CD14-positive monocyte (primary cell): Measurements from ENCODE around the gene IFRD1. TPM values are rescaled to one million over a fixed set of nuclear protein-coding genes. Genes with fewer than 3 reads are reported as not detected.
"Not testable (repeated sequence)": the region's sequence is repeated elsewhere in the genome, so short reads cannot be mapped to it uniquely, and the experiment has no call there.

Experiments
- DNase-seq, 3 donors: peaks; one replicate each; pipeline ENCODE4 v3.0.0-alpha.2; 2011 to 2022
- H2AFZ ChIP-seq: 2 replicates; pipeline ENCODE4 v1.6.0; 2012; ENCODE audit warnings: mild to moderate bottlenecking, low read depth, low read length, inconsistent platforms; ENCODE audit not compliant: insufficient read depth, poor library complexity, severe bottlenecking
- H3K27ac ChIP-seq, 2 donors: 1 replicate in 1 of 2; 2 replicates in 1 of 2; pipeline ENCODE4 v1.5.1; 2012 to 2013; ENCODE audit warnings: low read length in 2 of 2, control low read depth in 1 of 2, inconsistent platforms in 1 of 2, low read depth in 1 of 2, mild to moderate bottlenecking in 1 of 2
- H3K27me3 ChIP-seq, 2 donors: one replicate each; pipeline versions ENCODE4 v1.6.0 to v1.6.1; 2011 to 2013; ENCODE audit warnings: low read length in 2 of 2; ENCODE audit not compliant: control insufficient read depth in 2 of 2, insufficient read depth in 2 of 2
- H3K36me3 ChIP-seq, 2 donors: replicated peaks in 1 of 2; 1 replicate in 1 of 2; 2 replicates in 1 of 2; pipeline versions ENCODE4 v1.5.1 to v1.6.1; 2012 to 2013; ENCODE audit warnings: low read length in 2 of 2, control low read depth in 1 of 2, inconsistent platforms in 1 of 2, mild to moderate bottlenecking in 1 of 2; ENCODE audit not compliant: insufficient read depth in 2 of 2, control insufficient read depth in 1 of 2
- H3K4me1 ChIP-seq, 2 donors: 1 replicate in 1 of 2; 2 replicates in 1 of 2; pipeline versions ENCODE4 v1.5.1 to v1.6.1; 2012 to 2013; ENCODE audit warnings: low read length in 2 of 2, control low read depth in 1 of 2, inconsistent platforms in 1 of 2, mild to moderate bottlenecking in 1 of 2, moderate library complexity in 1 of 2; ENCODE audit not compliant: insufficient read depth in 2 of 2, control insufficient read depth in 1 of 2
- H3K4me2 ChIP-seq: replicated peaks from 2 replicates; pipeline ENCODE3; 2012; ENCODE audit warnings: low read length, moderate library complexity, mild to moderate bottlenecking; ENCODE audit not compliant: poor library complexity, severe bottlenecking; ENCODE audit errors: extremely low read depth
- H3K4me3 ChIP-seq, 3 experiments: fragments of 200-600 bp in 1 of 3; sonication (generic) in 1 of 3; replicated peaks in 1 of 3; 1 replicate in 2 of 3; 2 replicates in 1 of 3; pipeline ENCODE4 v1.5.1; 2011 to 2013; ENCODE audit warnings: low read length in 3 of 3, mild to moderate bottlenecking in 3 of 3, control low read depth in 2 of 3, low read depth in 2 of 3, inconsistent platforms in 1 of 3, moderate library complexity in 1 of 3
- H3K79me2 ChIP-seq: 2 replicates; pipeline ENCODE4 v1.6.0; 2012; ENCODE audit warnings: mild to moderate bottlenecking, control low read depth, inconsistent platforms, low read length, moderate library complexity; ENCODE audit not compliant: insufficient read depth
- H3K9ac ChIP-seq: 2 replicates; pipeline ENCODE4 v1.6.0; 2017; ENCODE audit warnings: low read length, mild to moderate bottlenecking; ENCODE audit not compliant: insufficient read depth, poor library complexity, severe bottlenecking
- H3K9me3 ChIP-seq, 2 donors: replicated peaks in 1 of 2; 1 replicate in 1 of 2; 2 replicates in 1 of 2; pipeline versions ENCODE4 v1.5.1 to v1.6.1; 2012 to 2013; ENCODE audit warnings: low read length in 2 of 2, control low read depth in 1 of 2; ENCODE audit not compliant: control insufficient read depth in 1 of 2, insufficient read depth in 1 of 2
- H4K20me1 ChIP-seq: 2 replicates; pipeline ENCODE4 v1.6.0; 2012; ENCODE audit warnings: mild to moderate bottlenecking, low read length, control low read depth, moderate library complexity; ENCODE audit not compliant: insufficient read depth
- H3K27ac Mint-ChIP-seq, 7 donors: one replicate each; pipeline ENCODE4 v1.8.0; 2020; ENCODE audit warnings: mild to moderate bottlenecking in 7 of 7, mixed read lengths in 7 of 7, moderate library complexity in 6 of 7, inconsistent platforms in 2 of 7
- H3K27me3 Mint-ChIP-seq, 3 donors: one replicate each; pipeline ENCODE4 v1.8.0; 2021 to 2022; ENCODE audit warnings: low read depth in 3 of 3, mild to moderate bottlenecking in 3 of 3, mixed read lengths in 3 of 3, moderate library complexity in 3 of 3, inconsistent platforms in 1 of 3
- H3K36me3 Mint-ChIP-seq, 2 donors: one replicate each; pipeline ENCODE4 v1.8.0; 2020; ENCODE audit warnings: mixed read lengths in 2 of 2, inconsistent platforms in 1 of 2, mild to moderate bottlenecking in 1 of 2
- H3K4me1 Mint-ChIP-seq: one replicate; pipeline ENCODE4 v1.8.0; 2020; ENCODE audit warnings: mild to moderate bottlenecking, mixed read lengths
- H3K4me3 Mint-ChIP-seq, 2 donors: one replicate each; pipeline ENCODE4 v1.8.0; 2020; ENCODE audit warnings: mild to moderate bottlenecking in 2 of 2, mixed read lengths in 2 of 2, moderate library complexity in 1 of 2
- H3K9me3 Mint-ChIP-seq, 7 donors: one replicate each; pipeline ENCODE4 v1.8.0; 2020 to 2022; ENCODE audit warnings: mixed read lengths in 7 of 7, mild to moderate bottlenecking in 6 of 7, moderate library complexity in 6 of 7, inconsistent platforms in 2 of 7
- WGBS: methylation state at CpG from one replicate; pipeline ENCODE4 v1.1.5; 2013; ENCODE audit warnings: missing lambda C conversion rate; ENCODE audit not compliant: insufficient coverage; 5-methylcytosine and 5-hydroxymethylcytosine counted together
- intact Hi-C, 2 donors: fragments of 100-400 bp; cut with micrococcal nuclease; formaldehyde crosslinking; loops; one replicate each; pipeline versions ENCODE4 v1.15.0 to v1.15.1; 2023
- polyA plus RNA-seq, 3 donors: library from polyadenylated mRNA; depleted of rRNA in 1 of 3; unstranded in 2 of 3; stranded (reverse) in 1 of 3; fragments of 300-500 nt in 2 of 3; fragments of >200 nt in 1 of 3; fragmentation: Illumina TruSeq in 2 of 3; gene quantifications; 1 replicate in 2 of 3; 2 replicates in 1 of 3; pipeline ENCODE4 v1.2.3, GENCODE V29; 2012 to 2021
- TF ChIP-seq, protein P1 (sequence below): fragments of 200-600 bp; IDR thresholded peaks from one replicate; pipeline ENCODE4 v1.8.0; 2022; ENCODE audit warnings: antibody characterized with exemption, mild to moderate bottlenecking

IFRD1 gene
- polyA plus RNA-seq, 3 donors, result 13.6 to 81.6 (median 18.7) TPM

DNA sequence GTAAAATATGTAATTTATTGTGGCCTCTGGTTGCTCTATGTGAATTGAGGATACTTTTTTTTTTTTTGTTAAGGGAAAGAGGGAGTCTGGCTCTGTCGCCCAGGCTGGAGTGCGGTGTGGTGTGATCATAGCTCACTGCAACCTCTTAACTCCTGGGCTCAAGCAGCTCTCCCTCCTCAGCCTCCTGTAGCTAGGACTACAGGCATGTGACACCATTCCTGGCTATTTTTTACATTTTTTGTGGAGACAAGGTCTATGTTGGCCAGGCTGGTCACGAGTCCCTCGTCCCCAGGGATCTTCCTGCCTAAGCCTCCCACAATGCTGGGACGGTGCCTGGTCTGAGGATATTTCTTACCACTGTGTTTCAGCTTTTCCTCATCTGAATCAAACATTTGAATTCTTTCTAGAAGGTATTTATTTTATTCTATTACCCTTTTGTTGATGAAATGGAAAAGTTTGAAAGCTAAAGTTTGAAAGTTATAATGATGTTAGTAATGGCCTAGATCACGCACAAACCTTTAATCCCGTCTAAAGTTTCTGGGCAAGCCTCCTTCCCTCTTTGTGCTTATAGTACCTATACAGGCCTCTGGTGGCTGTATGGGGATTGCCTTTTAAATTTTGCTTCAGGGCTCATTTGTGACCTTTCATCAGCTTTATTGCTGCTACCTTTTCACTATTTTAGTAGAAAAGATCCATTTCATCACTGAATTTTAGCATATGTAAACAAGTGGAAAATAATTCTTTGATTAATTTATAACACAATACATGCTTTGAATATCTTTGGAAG is 2.0 kb downstream of the IFRD1 start:
- H3K27me3 ChIP-seq, result no peaks in the 10 kb centered on the region
- TF ChIP-seq, protein P1, sequence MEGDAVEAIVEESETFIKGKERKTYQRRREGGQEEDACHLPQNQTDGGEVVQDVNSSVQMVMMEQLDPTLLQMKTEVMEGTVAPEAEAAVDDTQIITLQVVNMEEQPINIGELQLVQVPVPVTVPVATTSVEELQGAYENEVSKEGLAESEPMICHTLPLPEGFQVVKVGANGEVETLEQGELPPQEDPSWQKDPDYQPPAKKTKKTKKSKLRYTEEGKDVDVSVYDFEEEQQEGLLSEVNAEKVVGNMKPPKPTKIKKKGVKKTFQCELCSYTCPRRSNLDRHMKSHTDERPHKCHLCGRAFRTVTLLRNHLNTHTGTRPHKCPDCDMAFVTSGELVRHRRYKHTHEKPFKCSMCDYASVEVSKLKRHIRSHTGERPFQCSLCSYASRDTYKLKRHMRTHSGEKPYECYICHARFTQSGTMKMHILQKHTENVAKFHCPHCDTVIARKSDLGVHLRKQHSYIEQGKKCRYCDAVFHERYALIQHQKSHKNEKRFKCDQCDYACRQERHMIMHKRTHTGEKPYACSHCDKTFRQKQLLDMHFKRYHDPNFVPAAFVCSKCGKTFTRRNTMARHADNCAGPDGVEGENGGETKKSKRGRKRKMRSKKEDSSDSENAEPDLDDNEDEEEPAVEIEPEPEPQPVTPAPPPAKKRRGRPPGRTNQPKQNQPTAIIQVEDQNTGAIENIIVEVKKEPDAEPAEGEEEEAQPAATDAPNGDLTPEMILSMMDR, result no peak
- peak overlapping the region; percentile 91 for H3K4me2 ChIP-seq
- no peaks in the 10 kb centered on the region for H3K9me3 ChIP-seq
- H3K79me2 ChIP-seq, result peaks cover 59% of the 10 kb centered on the region
- no peaks in the 10 kb centered on the region for H3K9me3 Mint-ChIP-seq
- peaks cover 19 to 21% of the 10 kb centered on the region in 2 donors for H3K36me3 ChIP-seq
- H3K27me3 Mint-ChIP-seq, result peaks cover 0 to 8% (median 0%) of the 10 kb centered on the region in 3 donors
- intact Hi-C loops, result loop anchor here (5.0 to 10.0 kb wide), 3 partner anchors 245 to 370 kb away; partner anchors contain the start of genes DOCK4 (in 2 of the 2) and ZNF277 (in 2 of the 2)
- H3K27ac Mint-ChIP-seq, result peak overlapping the region; percentile 7 to 84 (median 69)
- peak overlapping the region in 2 of 3 experiments; percentile 75 to 100 for H3K4me3 ChIP-seq
- no peak for DNase-seq
- H3K27ac ChIP-seq, result peak overlapping the region in 1 of 2 donors; percentile 97
- H3K4me1 Mint-ChIP-seq, result peaks cover 33% of the 10 kb centered on the region
- peak overlapping the region; percentile 96 to 98 for H3K4me3 Mint-ChIP-seq
- no CpG with 5 or more reads among the region's 7 CpGs for WGBS
- no peak overlapping the region for H3K9ac ChIP-seq
- H2AFZ ChIP-seq, result no peak overlapping the region
- peaks cover 64% of the 10 kb centered on the region for H4K20me1 ChIP-seq
- peaks cover 19% of the 10 kb centered on the region in 2 donors for H3K36me3 Mint-ChIP-seq
- peaks cover 17 to 34% of the 10 kb centered on the region in 2 donors for H3K4me1 ChIP-seq

DNA sequence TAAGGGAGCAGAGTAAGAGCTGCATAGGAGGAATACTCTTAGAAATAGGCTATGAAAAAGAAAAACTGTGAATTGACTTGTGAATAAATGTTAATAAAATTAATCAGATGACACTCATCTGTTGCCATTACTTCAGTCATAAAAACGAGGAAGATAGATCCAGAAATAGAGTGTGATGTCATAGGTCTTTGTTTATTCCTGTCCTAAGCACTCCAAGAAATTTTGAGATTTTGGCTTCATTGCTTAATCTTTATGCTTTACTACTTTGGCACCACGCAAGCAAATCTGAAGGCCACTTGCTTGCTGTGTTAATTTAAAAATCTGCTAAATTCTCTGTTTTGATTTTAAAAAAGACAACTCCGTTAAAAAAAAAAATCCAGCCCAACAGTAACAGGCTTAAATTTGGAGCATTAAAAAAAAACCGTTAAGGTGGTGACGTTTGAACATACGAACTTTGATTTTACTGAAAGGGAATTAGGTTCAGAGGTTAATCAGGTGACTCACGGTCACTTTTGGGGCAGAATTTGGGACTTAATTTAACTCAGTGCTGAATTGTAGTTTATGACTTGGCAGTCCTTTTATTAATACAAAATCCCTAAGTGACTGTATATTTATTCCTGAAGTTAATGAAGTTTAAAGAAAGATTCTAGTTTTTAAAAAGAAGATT is 3.4 kb downstream of the IFRD1 start:
- H3K27me3 ChIP-seq, result no peaks in the 10 kb centered on the region
- WGBS, result no CpG with 5 or more reads among the region's 7 CpGs
- Mint-ChIP-seq H3K36me3 (peaks cover 27 to 31% of the 10 kb centered on the region in 2 donors), H3K27ac (no peak overlapping the region), H3K27me3 (peaks cover 0 to 6% (median 0%) of the 10 kb centered on the region in 3 donors), H3K4me3 (no peak overlapping the region), H3K9me3 (no peaks in the 10 kb centered on the region), H3K4me1 (peaks cover 29% of the 10 kb centered on the region)
- H3K4me3 ChIP-seq, result peak overlapping the region in 1 of 3 experiments; percentile 100
- no peak overlapping the region for H3K4me2 ChIP-seq
- H2AFZ ChIP-seq, result no peak overlapping the region
- H3K36me3 ChIP-seq, result peaks cover 32 to 34% of the 10 kb centered on the region in 2 donors
- H3K9me3 ChIP-seq, result no peaks in the 10 kb centered on the region
- H3K4me1 ChIP-seq, result peaks cover 17 to 34% of the 10 kb centered on the region in 2 donors
- TF ChIP-seq, protein P1, result no peak
- peak in 2 of 3 donors; percentile 10 to 13 for DNase-seq
- H4K20me1 ChIP-seq, result peaks cover 69% of the 10 kb centered on the region
- peaks cover 59% of the 10 kb centered on the region for H3K79me2 ChIP-seq
- H3K27ac ChIP-seq, result no peak overlapping the region
- no peak overlapping the region for H3K9ac ChIP-seq
- intact Hi-C loops, result loop anchor here (5.0 to 10.0 kb wide), 3 partner anchors 246 to 371 kb away; partner anchors contain the start of genes DOCK4 (in 2 of the 2) and ZNF277 (in 2 of the 2)

DNA sequence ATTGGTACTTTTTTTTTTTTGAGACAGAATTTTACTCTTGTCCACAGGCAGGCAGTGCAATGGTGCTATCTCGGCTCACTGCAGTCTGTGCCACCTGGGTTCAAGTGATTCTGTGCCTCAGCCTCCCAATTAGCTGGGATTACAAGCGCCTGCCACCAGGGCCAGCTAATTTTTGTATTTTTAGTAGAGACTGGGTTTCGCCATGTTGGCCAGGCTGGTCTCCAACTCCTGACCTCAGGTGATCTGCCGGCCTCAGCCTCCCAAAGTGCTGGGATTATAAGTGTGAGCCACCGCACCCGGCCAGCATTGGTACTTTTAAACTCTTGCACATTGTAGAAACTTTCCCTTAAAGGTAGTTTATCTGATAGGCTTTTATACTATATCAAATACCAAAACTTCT is 3.9 kb downstream of the IFRD1 start:
- not testable (repeated sequence) for H2AFZ ChIP-seq, H3K27me3 Mint-ChIP-seq, H3K9me3 ChIP-seq, H3K27ac ChIP-seq, H3K4me3 ChIP-seq, DNase-seq, H3K27ac Mint-ChIP-seq, H3K4me2 ChIP-seq, H3K27me3 ChIP-seq, H3K9me3 Mint-ChIP-seq, H3K9ac ChIP-seq, H3K4me3 Mint-ChIP-seq
- 96% methylated on average over 4 of the region's 6 CpGs for WGBS
- Histone ChIP-seq H3K79me2 (peaks cover 59% of the 10 kb centered on the region), H3K36me3 (peaks cover 38 to 40% of the 10 kb centered on the region in 2 donors), H4K20me1 (peaks cover 73% of the 10 kb centered on the region), H3K4me1 (peaks cover 17 to 34% of the 10 kb centered on the region in 2 donors)
- intact Hi-C loops, result loop anchor here (5.0 to 10.0 kb wide), 3 partner anchors 247 to 372 kb away; partner anchors contain the start of genes DOCK4 (in 2 of the 2) and ZNF277 (in 2 of the 2)
- H3K36me3 Mint-ChIP-seq, result peaks cover 33 to 37% of the 10 kb centered on the region in 2 donors
- H3K4me1 Mint-ChIP-seq, result peaks cover 28% of the 10 kb centered on the region
